K562 (cell line): ENCODE data around the gene GEMIN2. TPM values are rescaled to one million over a fixed set of nuclear protein-coding genes. Genes with fewer than 3 reads are reported as not detected.
A peak's percentile ranks its signal among the peaks of the same experiment; 100 is the strongest.

Source experiments
- ATAC-seq: fragments of 200-7000 bp; cut with Tn5 transposase; 3 replicates; pipeline ENCODE4 v1.9.1; 2020; ENCODE audit warnings: moderate library complexity
- BruUV-seq: library from RNA; stranded (reverse); fragments of 400-500 nt; replicated peaks from 2 replicates; lab custom pipeline; 2021; lab: Mats Ljungman, UMichigan
- CTCF ChIA-PET: fragments of 300-600 bp; formaldehyde crosslinking; extraction: SDS; loops from one replicate; lab custom pipeline; 2021; ENCODE audit warnings: low intra/inter-chr PET ratio; lab: Yijun Ruan, JAX
- POLR2A ChIA-PET: fragments of 300-600, 350-650 bp; sonication (Branson Sonifier 250); formaldehyde crosslinking; extraction: SDS; loops from one replicate; lab custom pipeline; 2021; ENCODE audit warnings: antibody characterized with exemption, inconsistent platforms; lab: Yijun Ruan, JAX
- DNase-seq, 4 experiments: peaks; one replicate each; pipeline versions ENCODE4 v3.0.0 to v3.0.0-alpha.2; 2011 to 2018; ENCODE audit warnings: low spot score in 3 of 4, mixed read lengths in 3 of 4; ENCODE audit errors: extremely low read depth in 1 of 4
- FAIRE-seq: peaks from 2 replicates; lab custom pipeline; 2011; peaks lifted over from hg19 to GRCh38; lab: Jason Lieb, UNC
- H2AFZ ChIP-seq: 2 replicates; pipeline ENCODE4 v1.6.0; 2011; ENCODE audit warnings: low read depth, low read length, control low read depth, inconsistent platforms
- H3K27ac ChIP-seq: fragments of 200-600 bp; 3 replicates; pipeline ENCODE4 v1.8.0; 2011; ENCODE audit warnings: low read depth, mild to moderate bottlenecking, control low read depth, inconsistent platforms, low read length, moderate library complexity, mixed read lengths; ENCODE audit errors: extremely low read depth
- H3K27me3 ChIP-seq, 2 experiments: fragments of 300-600 bp in 1 of 2; 2 replicates in 1 of 2; 3 replicates in 1 of 2; pipeline versions ENCODE4 v1.6.0 to v1.8.0; 2011; ENCODE audit warnings: inconsistent platforms in 2 of 2, low read length in 2 of 2, mild to moderate bottlenecking in 1 of 2, mixed read lengths in 1 of 2, moderate library complexity in 1 of 2; ENCODE audit not compliant: control insufficient read depth in 2 of 2, insufficient read depth in 2 of 2
- H3K36me3 ChIP-seq: fragments of 300-600 bp; 3 replicates; pipeline ENCODE4 v1.8.0; 2011; ENCODE audit warnings: mild to moderate bottlenecking, low read length, inconsistent platforms; ENCODE audit not compliant: control insufficient read depth, insufficient read depth
- H3K4me1 ChIP-seq, 2 experiments: fragments of 200-600 bp in 1 of 2; replicated peaks in 1 of 2; 2 replicates in 1 of 2; 3 replicates in 1 of 2; pipeline versions ENCODE4 v1.5.1 to v1.8.0; 2011; ENCODE audit warnings: inconsistent platforms in 2 of 2, low read length in 2 of 2, mild to moderate bottlenecking in 1 of 2, mixed read lengths in 1 of 2, moderate library complexity in 1 of 2; ENCODE audit not compliant: control insufficient read depth in 2 of 2, insufficient read depth in 2 of 2
- H3K4me2 ChIP-seq: 2 replicates; pipeline ENCODE4 v1.6.1; 2011; ENCODE audit warnings: low read length, control low read depth, inconsistent platforms, mixed read lengths; ENCODE audit not compliant: insufficient read depth
- H3K4me3 ChIP-seq: fragments of 200-600 bp; sonication (generic), shearing (Covaris generic); 2 replicates; pipeline ENCODE4 v1.5.1; 2016; ENCODE audit warnings: control low read depth, inconsistent platforms
- H3K79me2 ChIP-seq: fragments of 200-600 bp; 3 replicates; pipeline ENCODE4 v1.8.0; 2011; ENCODE audit warnings: low read length, inconsistent platforms; ENCODE audit not compliant: control insufficient read depth, insufficient read depth
- H3K9ac ChIP-seq, 2 experiments: 2 replicates each; pipeline versions ENCODE4 v1.6.0 to v1.6.1; 2011; ENCODE audit warnings: low read depth in 2 of 2, low read length in 2 of 2, control low read depth in 1 of 2, inconsistent platforms in 1 of 2, mild to moderate bottlenecking in 1 of 2, mixed read lengths in 1 of 2; ENCODE audit not compliant: insufficient read depth in 1 of 2
- H3K9me1 ChIP-seq: one replicate; pipeline ENCODE4 v1.6.0; 2011; ENCODE audit warnings: inconsistent platforms, mild to moderate bottlenecking, low read length, moderate library complexity; ENCODE audit not compliant: control insufficient read depth, insufficient read depth
- H3K9me3 ChIP-seq: replicated peaks from 2 replicates; pipeline ENCODE4 v1.5.1; 2011; ENCODE audit warnings: low read depth, low read length, inconsistent platforms; ENCODE audit not compliant: control insufficient read depth, insufficient read depth
- H4K20me1 ChIP-seq: replicated peaks from 2 replicates; pipeline ENCODE4 v1.6.1; 2011; ENCODE audit warnings: low read length, inconsistent platforms, mixed read lengths; ENCODE audit not compliant: control insufficient read depth, insufficient read depth
- CREB1 ChIP-seq, 2 experiments: sonication (generic) in 1 of 2; formaldehyde crosslinking in 1 of 2; IDR thresholded peaks; 2 replicates each; pipeline versions ENCODE4 v1.6.1 to v1.8.0; 2012 to 2022; ENCODE audit warnings: inconsistent platforms in 1 of 2, mild to moderate bottlenecking in 1 of 2, missing genetic modification reagents in 1 of 2, moderate library complexity in 1 of 2
- CTCF ChIP-seq, 3 experiments: IDR thresholded peaks in 2 of 3; conservative IDR thresholded peaks in 1 of 3; 2 replicates each; pipeline ENCODE4 v1.5.1; 2011 to 2012; ENCODE audit warnings: low read length in 3 of 3, mild to moderate bottlenecking in 3 of 3, control low read depth in 2 of 3, improper control_type of control experiment in 1 of 3, inconsistent platforms in 1 of 3, low read depth in 1 of 3, mixed read lengths in 1 of 3, moderate library complexity in 1 of 3; ENCODE audit not compliant: insufficient read depth in 2 of 3
- HNRNPLL ChIP-seq: fragments of 200-400 bp; formaldehyde crosslinking; IDR thresholded peaks from 2 replicates; pipeline ENCODE4 v1.6.1; 2017; ENCODE audit warnings: low read length, low read depth, mild to moderate bottlenecking; ENCODE audit not compliant: poor library complexity, severe bottlenecking
- POLR2G ChIP-seq: fragments of 200-400 bp; formaldehyde crosslinking; IDR thresholded peaks from 2 replicates; pipeline ENCODE4 v1.6.1; 2017; ENCODE audit warnings: low read depth, mild to moderate bottlenecking, antibody characterized with exemption, low read length, moderate library complexity
- RBFOX2 ChIP-seq: fragments of 200-400 bp; formaldehyde crosslinking; IDR thresholded peaks from 2 replicates; pipeline ENCODE4 v1.6.1; 2017; ENCODE audit warnings: low read depth, mild to moderate bottlenecking, low read length, moderate library complexity
- WGBS: fragments of 100-300 bp; shearing (Covaris generic); methylation state at CpG from one replicate; pipeline ENCODE4 v1.1.6; 2016; ENCODE audit warnings: low coverage, mixed read lengths; ENCODE audit not compliant: insufficient coverage; ENCODE audit errors: missing lambda C conversion rate; 5-methylcytosine and 5-hydroxymethylcytosine counted together
- in situ Hi-C: fragments of 300-500 bp; cut with MboI; formaldehyde crosslinking; loops from 4 replicates; pipeline ENCODE4 v1.15.0; 2018; ENCODE audit warnings: inconsistent platforms, mixed read lengths
- intact Hi-C: fragments of 100-400 bp; cut with micrococcal nuclease; formaldehyde crosslinking; loops from 2 replicates; pipeline ENCODE4 v1.14.2; 2022
- polyA plus RNA-seq, 8 experiments: library from polyadenylated mRNA; depleted of rRNA in 4 of 8; stranded (reverse) in 5 of 8; unstranded in 3 of 8; fragments of >200 nt; fragmentation: Nextera tagmentation in 2 of 8; fragmentation: Illumina TruSeq in 1 of 8; extraction: Ambion mirVana in 2 of 8; extraction: Trizol in 1 of 8; gene quantifications; 2 replicates each; pipeline versions ENCODE4 v1.2.1 to v1.2.3, GENCODE V29; 2011 to 2014; ENCODE audit warnings: inconsistent platforms in 1 of 8, missing spikeins in 1 of 8
- total RNA-seq, 7 experiments: library from RNA; depleted of rRNA in 6 of 7; stranded (reverse); fragments of >200 nt in 6 of 7; fragmentation: Illumina TruSeq in 2 of 7; extraction: Trizol in 2 of 7; gene quantifications; 2 replicates each; pipeline versions ENCODE4 v1.2.1 to v1.2.3, GENCODE V29; 2011 to 2021; ENCODE audit warnings: low replicate concordance in 1 of 7

GEMIN2 gene
- total and polyA plus RNA-seq, 9 of the 15 experiments (the other 6 are each of a cell fraction or from before 2014, with no cell fraction given) = 23.0 to 87.6 (median 45.5) TPM

DNA sequence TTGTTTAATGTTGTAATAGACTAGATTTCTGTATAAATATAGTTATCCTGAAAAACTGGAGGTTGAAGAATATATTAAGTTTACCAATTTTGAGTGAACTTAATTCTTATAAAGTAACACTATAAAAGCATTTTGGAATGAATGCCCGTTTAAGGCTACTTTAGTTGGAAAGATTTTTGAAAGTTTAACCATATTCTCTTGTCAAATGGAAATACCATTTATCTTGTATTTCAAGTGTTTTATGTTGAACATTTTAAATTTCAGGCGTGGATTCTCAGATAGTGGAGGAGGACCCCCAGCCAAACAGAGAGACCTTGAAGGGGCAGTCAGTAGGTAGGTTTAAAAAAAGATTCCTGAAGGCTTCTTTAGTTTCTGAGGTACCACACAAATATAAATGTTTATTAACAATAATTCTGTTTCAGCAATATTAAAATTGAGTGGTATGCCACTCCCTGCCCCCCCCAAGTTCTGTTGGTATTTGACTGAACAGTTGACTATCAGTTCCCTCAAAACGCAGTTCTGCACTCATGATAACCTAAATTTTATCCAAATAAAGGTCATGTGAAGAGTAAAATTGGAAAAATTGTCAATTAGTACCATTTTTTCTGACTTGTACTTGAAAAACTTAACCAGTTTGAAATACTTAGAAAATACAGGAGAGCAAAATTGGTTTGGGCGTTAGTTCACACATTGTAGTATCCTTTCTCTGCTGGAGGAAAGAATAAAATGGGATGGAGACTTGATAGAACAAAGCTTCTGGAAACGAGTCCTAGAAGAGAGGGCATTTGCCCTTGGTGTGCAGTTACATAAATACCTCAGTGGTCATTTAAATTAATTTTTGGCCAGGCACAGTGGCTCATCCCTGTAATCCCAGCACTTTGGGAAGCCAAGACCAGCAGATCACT, 62.4 kb downstream of the GEMIN2 start:
- H3K9me3 ChIP-seq = no peaks in the 10 kb centered on the region
- H4K20me1 ChIP-seq = no peaks in the 10 kb centered on the region
- TF ChIP-seq POLR2G = 0 out of 2 replicates have a peak, but pooled peaks have one; percentile 8
- TF ChIP-seq CREB1 (IDR thresholded peaks at IDR 0.05) = no peak
- TF ChIP-seq CREB1 (CRISPR knock-in tag; IDR thresholded peaks at IDR 0.05) = no peak
- H3K4me3 ChIP-seq = peak overlapping the region; percentile 90
- H3K27me3 ChIP-seq = no peaks in the 10 kb centered on the region
- intact Hi-C loops (loop anchor here (10.0 kb wide), 1 partner anchor 88 kb away; no protein-coding TSS in a partner anchor), in situ Hi-C loops (no loop called here)
- H3K9me1 ChIP-seq = no peaks in the 10 kb centered on the region
- ATAC-seq (no peak), DNase-seq (no peak), FAIRE-seq (no peak)
- POLR2A ChIA-PET = no interaction called here
- no TSS peak for BruUV-seq
- peaks cover 58% of the 10 kb centered on the region for H3K36me3 ChIP-seq
- 34% methylated on average over 5 of the region's 5 CpGs for WGBS
- peaks cover 40% of the 10 kb centered on the region for H3K79me2 ChIP-seq
- peak overlapping the region; percentile 94; the same call in 2 of the 3 replicates for H3K27ac ChIP-seq
- H3K4me1 ChIP-seq = peaks cover 9 to 13% of the 10 kb centered on the region in 2 experiments; a peak in 4 of 5 replicates
- no peak overlapping the region for H2AFZ ChIP-seq
- H3K4me2 ChIP-seq = peak overlapping the region; percentile 83
- H3K9ac ChIP-seq = peak overlapping the region; percentile 73 to 96; a peak in 3 of 4 replicates
- CTCF ChIA-PET = interaction anchor here (0.7 kb wide), 1 partner anchor 9 kb away, joined by 3 read pairs; no protein-coding TSS in a partner anchor

- H3K9ac ChIP-seq = peak overlapping the region in 1 of 2 experiments; percentile 73; a peak in 2 of 4 replicates
- H3K4me1 ChIP-seq = peaks cover 9 to 10% of the 10 kb centered on the region in 2 experiments; a peak in 4 of 5 replicates
- in situ Hi-C loops = no loop called here
- ATAC-seq (no peak), DNase-seq (no peak), FAIRE-seq (no peak)
- H3K27me3 ChIP-seq = no peaks in the 10 kb centered on the region
- H4K20me1 ChIP-seq = no peaks in the 10 kb centered on the region
- intact Hi-C loops = loop anchor here (10.0 kb wide), 1 partner anchor 88 kb away; no protein-coding TSS in a partner anchor
- 91% methylated on average over 6 of the region's 9 CpGs for WGBS
- no peak overlapping the region for H3K4me3 ChIP-seq
- H3K9me1 ChIP-seq = no peaks in the 10 kb centered on the region
- H3K79me2 ChIP-seq = peaks cover 40% of the 10 kb centered on the region
- ChIA-PET CTCF (no interaction called here), POLR2A (no interaction called here)
- TF ChIP-seq HNRNPLL = no peak
- TF ChIP-seq POLR2G = peak; percentile 52; the same call in 1 of the 2 replicates
- no peak for TF ChIP-seq CTCF (IDR thresholded peaks at IDR 0.05 in 2 of 3, conservative IDR thresholded peaks at IDR 0.05 in 1 of 3; ENCODE audit: insufficient read depth in 2 of 3, low read depth in 1 of 3, low read length in 3 of 3)
- TF ChIP-seq RBFOX2 = peak; percentile 73
- H3K9me3 ChIP-seq = no peaks in the 10 kb centered on the region
- no peak overlapping the region for H3K27ac ChIP-seq
- H2AFZ ChIP-seq = no peak overlapping the region
- no TSS peak for BruUV-seq
- peaks cover 64% of the 10 kb centered on the region for H3K36me3 ChIP-seq
- H3K4me2 ChIP-seq = no peak overlapping the region; the same call in 1 of the 2 replicates
These were observed 63.0 kb downstream of the GEMIN2 start for GRCh38 chr14:39177168-39177545.
